Right lobe of liver (tissue), 4 donors: ENCODE measurements around the gene ENKD1.

Experiments
- CTCF ChIP-seq, 4 donors: fragments of 200-600 bp in 3 of 4; fragments of 450-650 bp in 1 of 4; IDR thresholded peaks; one replicate each; pipeline versions ENCODE4 v1.5.1 to v1.8.0; 2016 to 2022; ENCODE audit warnings: antibody characterized with exemption in 4 of 4, mild to moderate bottlenecking in 2 of 4
- POLR2A ChIP-seq: fragments of 450-650 bp; IDR thresholded peaks from one replicate; pipeline ENCODE4 v1.6.1; 2017; ENCODE audit warnings: antibody characterized with exemption, mild to moderate bottlenecking
- donor health status: DM: no; HTN: no; CAD: no.
- donor health status: DM: no; HTN: no; CAD: no.
- donor health status: DM: no; HTN: yes; CAD: no.

GRCh38 chr16:67659675-67660563, 6.6 kb downstream of the ENKD1 start, which contains the start of gene ACD:
- TF ChIP-seq POLR2A (peak; percentile 68), CTCF (IDR thresholded peaks at IDR 0.05) (no peak)
